GM18520 (cell line): ENCODE results near the gene CFAP74.

Experiments
- ATAC-seq: cut with Tn5 transposase; IDR thresholded peaks from one replicate; pipeline ENCODE4 v1.9.1; 2021; ENCODE audit not compliant: unreplicated experiment

The CFAP74 gene

GRCh38 chr1:1919304-1920056 lies 84.1 kb downstream of the CFAP74 start:
- ATAC-seq: peak; percentile 72

GRCh38 chr1:1918901-1919303 lies 84.7 kb downstream of the CFAP74 start, which contains the start of gene TMEM52:
Gene TMEM52, minus strand, starts transcription at chr1:1919279. Its CDS starts 14 bp downstream, at chr1:1919265.
- peak; percentile 21 for ATAC-seq

GRCh38 chr1:1917995-1918900 lies 85.3 kb downstream of the CFAP74 start:
- ATAC-seq: no peak

DNA sequence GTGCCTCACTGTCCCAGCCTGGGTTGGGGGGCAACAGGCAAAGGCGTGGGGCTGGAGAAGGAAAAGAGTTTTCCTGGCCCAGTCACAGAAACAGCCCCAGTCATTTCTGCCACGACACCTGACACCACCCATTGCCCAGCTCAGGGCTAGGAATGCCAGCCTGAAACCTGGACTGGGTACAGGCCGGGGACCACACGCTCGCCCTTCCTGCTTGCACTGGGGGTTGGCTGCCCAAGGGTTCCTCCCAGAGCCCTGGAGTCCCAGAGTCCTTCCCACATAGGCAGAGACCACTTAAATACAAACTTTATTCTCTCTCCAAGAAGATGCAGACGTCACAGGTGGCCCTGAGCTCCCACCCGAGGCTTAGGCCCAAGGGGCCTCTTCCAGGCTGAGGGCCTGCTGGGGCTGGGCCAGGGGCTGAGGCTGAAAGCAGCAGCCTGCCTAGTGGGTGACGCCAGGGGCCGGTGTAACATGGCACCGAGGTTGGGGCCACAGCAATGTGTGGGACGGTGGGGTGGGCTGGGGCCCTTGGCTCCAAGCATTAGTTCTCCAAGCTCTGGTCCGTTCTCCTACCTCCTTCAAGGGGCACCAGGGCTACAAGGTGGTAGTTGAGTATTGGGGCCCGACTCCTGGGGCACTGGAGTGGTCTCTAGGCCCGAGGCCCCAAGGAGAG lies 86.1 kb downstream of the CFAP74 start:
- no peak for ATAC-seq

DNA sequence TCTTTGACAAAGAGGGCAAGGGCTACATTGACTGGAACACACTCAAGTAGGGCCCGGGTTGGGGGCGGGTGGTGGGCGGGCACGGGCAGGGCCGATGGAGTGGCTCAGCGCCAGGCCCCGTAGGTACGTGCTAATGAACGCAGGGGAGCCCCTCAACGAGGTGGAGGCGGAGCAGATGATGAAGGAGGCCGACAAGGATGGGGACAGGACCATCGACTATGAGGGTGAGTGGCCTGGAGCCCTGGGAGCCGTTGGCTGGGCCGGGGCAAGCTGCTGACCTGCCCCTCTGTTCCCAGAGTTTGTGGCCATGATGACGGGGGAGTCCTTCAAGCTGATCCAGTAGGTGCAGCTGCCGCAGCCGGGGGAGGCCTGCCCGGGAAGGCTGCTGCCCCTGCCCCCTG lies 86.7 kb downstream of the CFAP74 start:
- no peak for ATAC-seq

DNA sequence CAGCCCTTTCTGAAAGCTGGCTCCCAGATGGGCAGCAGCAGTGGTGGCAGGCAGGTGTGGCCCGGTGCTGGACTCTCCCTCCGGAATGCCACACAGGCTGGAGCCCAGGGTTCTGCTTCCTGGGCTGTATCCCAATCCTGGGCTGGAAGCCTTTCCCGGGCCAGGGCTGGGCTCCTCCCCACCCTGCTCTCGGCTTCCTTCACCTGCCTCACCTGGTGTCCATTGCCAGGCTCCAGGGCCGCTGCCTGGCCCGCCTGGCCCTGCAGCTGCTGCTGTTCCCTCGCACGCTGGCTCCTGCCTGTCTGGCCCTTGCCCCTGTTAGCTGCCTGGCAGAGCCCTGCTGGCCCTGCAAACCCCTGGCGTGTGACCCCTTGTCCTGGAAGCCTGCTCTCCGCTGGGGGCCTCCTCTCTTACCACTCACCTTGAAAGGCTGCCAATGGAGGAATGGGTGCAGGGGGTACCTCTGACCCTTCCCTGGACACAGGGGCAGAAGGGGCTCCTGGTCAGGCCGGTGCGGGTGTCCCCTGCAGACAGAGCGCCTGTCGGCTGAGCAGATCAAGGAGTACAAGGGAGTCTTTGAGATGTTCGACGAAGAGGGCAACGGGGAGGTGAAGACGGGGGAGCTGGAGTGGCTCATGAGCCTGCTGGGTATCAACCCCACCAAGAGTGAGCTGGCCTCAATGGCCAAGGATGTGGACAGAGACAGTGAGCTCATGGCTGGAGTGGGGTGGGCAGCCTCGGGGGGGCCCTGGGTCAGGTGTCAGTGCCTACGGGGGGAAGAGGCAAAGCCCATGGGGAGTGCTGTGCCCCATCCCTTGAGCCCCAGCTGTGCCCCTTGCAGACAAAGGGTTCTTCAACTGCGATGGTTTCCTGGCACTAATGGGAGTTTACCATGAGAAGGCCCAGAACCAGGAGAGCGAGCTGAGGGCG lies 87.4 kb downstream of the CFAP74 start:
- no peak for ATAC-seq

GRCh38 chr1:1914971-1915692 lies 88.5 kb downstream of the CFAP74 start, which contains the start of gene CALML6:
Gene CALML6, plus strand, starts transcription at chr1:1915260. Its CDS starts 21 bp downstream, at chr1:1915281.
- ATAC-seq: no peak

DNA sequence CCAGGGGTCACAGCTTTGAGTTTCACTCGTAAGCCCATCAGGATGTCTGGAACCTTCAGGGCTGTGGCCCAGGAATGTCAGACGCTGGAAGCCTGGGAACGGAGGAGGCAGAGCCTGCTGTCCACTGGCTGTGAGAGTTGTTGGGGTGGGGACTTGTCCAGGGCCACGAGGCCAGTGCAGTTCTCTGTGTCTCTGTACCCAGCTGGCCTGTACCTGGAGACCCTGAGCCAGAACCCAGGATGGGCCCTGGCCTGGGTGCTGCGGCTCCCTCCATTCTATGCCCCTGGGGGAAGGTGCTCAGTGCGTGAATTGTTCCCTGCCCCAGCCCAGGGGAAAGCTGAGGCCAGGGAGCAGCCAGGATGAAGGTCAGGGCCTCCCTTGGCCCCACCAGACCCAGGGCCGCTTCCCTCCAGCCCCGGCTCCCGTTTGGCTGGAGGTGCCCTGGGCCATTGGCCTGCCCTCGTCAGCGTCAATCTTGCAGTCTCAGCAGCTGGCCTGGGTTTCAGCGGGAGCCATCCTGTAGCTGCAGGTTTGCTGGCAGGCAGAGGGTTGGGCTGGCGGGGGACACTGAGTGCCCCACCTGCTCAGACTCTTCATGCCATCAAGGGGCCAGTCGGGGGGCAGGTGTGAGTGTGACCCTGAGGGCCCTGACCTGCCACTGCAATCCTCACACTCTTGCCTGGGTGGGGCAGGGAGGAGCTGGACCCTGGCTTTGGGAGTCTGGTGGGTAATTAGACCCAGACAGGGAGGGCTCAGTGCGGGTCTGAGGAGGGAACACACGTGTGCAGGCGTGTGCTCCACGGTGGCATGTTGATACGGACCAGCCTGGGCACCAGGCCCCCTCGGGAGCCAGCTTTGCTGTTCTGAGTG lies 89.2 kb downstream of the CFAP74 start:
- ATAC-seq: no peak

- ATAC-seq: no peak
Measured at GRCh38 chr1:1911350-1912041, 92.1 kb downstream of the CFAP74 start.

DNA sequence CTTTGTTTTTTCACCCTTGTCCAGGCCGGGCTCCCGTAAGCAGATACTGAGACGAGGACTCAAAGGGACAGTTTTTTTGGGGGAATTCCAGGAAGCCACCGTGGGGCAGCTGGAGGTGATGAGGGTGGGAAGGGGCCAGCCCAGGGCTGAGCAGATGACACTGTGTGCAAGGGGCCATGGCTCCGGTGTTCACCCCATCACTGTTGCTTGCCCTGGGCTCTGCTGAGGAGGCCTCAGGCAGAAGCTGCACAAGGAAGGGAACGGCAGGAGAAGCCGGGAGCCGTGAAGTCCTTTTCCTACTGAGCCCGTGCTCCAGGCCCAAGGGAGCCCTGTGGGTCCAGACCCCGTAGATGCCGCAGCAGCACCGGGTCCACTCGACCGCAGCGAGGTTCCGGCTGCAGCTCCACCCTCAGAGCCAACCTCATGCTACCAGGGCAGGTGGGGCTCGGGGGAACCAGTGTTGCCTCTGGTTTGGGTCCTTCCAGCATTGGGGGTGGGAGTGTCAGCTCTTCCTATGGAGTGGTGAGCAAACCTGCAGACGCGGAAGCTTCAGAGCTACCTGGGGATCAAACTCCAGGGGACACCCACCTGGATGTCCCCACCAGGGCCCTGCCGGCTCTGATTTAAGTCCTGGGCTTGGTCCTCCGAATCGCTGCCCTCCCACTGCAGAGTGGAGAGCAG lies 92.8 kb downstream of the CFAP74 start:
- ATAC-seq: no peak

DNA sequence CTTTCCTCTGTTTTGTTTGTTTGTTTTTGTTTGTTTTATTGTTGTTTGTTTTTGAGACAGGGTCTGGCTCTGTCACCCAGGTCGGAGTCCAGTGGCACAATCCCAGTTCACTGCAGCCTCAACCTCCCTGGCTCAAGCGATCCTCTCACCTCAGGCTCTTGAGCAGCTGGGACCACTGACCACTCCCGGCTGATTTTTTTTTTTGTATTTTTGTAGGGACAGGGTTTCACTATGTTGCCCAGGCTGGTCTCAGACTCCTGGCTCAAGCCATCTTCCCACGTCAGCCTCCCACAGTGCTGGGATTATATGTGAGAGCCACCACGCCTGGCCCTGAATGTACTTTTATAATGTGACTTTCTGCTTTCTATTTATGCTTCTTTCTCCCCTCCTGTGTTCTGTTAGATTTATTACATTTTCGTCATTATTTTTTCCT lies 93.5 kb downstream of the CFAP74 start:
- no peak for ATAC-seq

DNA sequence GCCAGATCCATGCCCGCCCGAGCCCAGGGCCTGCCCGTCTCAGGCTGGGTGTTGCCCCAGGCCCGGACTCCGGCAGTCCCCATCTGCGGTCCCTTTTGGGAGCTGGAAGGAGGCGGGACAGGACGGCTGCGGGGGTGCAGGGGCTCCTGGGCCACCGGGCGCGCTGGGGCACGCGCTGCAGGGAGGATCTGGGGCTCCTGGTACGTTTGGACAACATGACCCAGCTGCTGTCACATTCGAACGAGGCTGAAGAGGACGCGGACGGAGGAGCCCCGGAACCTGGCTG lies 95.1 kb downstream of the CFAP74 start:
- no peak for ATAC-seq

DNA sequence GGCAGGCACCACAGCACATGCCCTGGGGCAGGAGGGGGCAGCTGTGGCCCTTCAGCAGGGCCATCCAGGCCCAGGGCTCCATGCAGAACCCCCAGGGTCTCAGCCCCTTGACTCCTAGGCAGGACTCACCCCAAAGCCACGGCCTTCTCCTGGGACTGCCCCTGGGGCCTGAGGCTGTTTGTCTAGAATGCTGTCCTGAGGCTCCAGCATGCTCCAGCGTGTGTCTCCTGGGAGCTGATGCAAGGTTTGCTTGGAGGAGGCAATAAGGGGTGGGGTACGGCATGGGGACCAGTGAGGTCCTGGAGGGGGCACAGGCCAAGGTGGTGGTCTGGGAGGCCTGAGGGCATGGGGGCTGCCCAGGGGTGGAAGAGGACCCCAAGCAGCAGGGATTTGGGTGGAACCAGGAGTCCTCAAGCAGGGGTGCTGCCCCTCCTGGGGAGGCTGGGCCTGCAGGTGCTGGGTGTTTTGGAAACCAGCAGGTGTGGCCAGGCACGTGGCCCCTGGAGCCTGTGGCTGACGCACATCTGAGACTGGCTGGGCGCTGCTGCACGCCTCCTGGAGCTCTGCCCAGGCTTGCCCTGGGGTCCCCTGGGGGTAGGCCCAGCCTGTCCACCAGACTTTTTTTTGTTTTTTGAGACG lies 96.4 kb downstream of the CFAP74 start:
- ATAC-seq: no peak

DNA sequence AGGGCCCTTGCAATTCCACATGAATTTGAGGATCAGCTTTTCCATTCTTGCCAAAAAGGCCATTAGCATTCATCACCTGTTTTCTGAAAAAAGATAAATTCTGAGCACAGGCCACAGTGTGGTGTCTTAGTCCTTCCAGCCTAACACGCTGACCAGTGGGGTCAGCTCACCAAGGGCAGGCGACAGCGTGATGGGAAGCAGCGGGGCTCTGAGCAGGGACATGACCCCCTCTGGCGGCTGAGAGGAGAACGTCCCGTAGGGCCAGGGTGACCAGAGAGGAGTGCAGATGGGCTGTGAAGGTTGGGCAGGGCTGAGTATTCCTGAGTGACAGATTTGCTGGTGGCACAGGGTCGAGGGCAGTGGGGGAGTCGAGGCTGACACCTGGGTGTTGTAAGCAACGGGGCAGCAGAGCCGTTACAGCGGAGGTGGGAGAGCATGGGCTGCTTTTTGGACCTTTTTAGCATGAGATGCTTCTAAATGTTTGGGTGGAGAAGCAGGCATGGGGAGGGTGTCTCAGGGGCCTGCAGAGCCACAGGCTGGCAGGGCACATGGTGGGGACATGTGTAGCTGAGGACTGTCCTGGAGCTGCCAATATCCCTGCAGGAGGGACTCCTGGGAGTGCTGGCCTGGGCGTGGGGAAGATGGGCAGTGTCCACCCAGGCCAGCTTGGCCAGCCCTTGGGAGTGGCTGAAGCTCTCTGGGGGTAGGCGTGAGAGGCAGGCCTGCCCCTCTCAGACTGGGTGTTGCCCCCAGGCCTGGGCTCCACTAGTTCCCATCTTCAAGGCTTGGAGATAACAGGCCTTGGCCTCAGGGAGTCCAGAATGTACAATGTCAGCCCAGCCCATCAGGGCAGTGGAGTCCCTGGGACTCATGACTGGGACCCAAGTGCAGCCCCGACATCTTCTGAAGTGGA lies 97.1 kb downstream of the CFAP74 start:
- no peak for ATAC-seq

- ATAC-seq: no peak
Measured at GRCh38 chr1:1903224-1903623, 100.4 kb downstream of the CFAP74 start.

DNA sequence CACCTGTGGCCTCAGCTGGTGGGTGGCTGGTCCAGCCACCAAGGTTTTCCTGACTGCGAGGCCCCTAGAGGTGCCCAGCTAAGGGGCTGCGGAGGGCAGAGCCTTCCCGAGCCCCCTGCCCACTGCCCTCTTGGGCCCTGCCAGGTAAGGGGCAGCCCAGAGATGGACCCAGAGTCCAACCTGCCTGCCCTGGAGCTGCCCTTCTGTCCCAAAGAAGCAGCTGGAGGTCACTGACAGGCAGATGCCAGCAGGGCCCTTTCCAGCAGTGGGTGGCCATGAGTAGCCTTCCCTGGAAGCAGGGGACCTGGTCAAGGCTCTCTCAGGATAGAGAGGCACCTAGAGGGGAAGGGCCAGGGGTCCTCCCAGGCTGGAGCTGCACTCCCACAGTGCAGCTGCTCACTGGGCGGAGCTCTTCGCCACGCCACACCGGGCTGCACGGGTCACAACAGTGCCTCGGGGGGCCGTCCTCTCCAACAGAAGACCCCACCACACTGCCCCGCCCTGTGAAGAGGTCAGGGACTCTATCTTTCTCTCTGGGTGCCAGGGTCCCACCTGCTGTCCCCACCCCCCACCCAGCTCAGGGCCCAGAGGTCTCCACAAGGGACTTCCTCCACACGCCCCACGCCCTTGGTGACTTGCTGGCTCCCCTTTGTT lies 101.8 kb downstream of the CFAP74 start:
- no peak for ATAC-seq
